PC-9 (cell line): ENCODE results near the gene NCAM2. TPM values are rescaled to one million over a fixed set of nuclear protein-coding genes. Genes with fewer than 3 reads are reported as not detected.

Source experiments
- BruUV-seq: library from RNA; stranded (reverse); fragments of 400-500 nt; replicated peaks from 2 replicates; lab custom pipeline; 2021; lab: Mats Ljungman, UMichigan
- CTCF ChIA-PET: fragments of 300-600 bp; sonication (Branson Sonifier 250); formaldehyde crosslinking; loops from one replicate; lab custom pipeline; 2022; ENCODE audit warnings: antibody characterized with exemption; lab: Charles Lee
- POLR2A ChIA-PET: fragments of 300-600 bp; sonication (Branson Sonifier 250); formaldehyde crosslinking; loops from one replicate; lab custom pipeline; 2022; ENCODE audit warnings: antibody characterized with exemption; ENCODE audit not compliant: unreplicated experiment; lab: Charles Lee
- DNase-seq, 2 experiments: peaks; one replicate each; pipeline versions ENCODE4 v3.0.0 to v3.0.0-alpha.2; 2015 to 2022; ENCODE audit warnings: mixed read lengths in 1 of 2
- H2AFZ ChIP-seq: fragments of 200-600 bp; sonication (generic); 2 replicates; pipeline ENCODE4 v1.8.1; 2017; ENCODE audit warnings: antibody characterized with exemption
- H3F3A ChIP-seq: fragments of 200-600 bp; sonication (generic); 2 replicates; pipeline ENCODE4 v1.8.1; 2017; ENCODE audit warnings: antibody characterized with exemption, mild to moderate bottlenecking, low read depth; ENCODE audit not compliant: insufficient read depth
- H3K27ac ChIP-seq: fragments of 200-600 bp; sonication (generic); 2 replicates; pipeline ENCODE4 v1.6.1; 2016; ENCODE audit warnings: mixed run types
- H3K27me3 ChIP-seq: fragments of 200-600 bp; sonication (generic); 2 replicates; pipeline ENCODE4 v1.6.1; 2016; ENCODE audit warnings: low read depth, mixed run types; ENCODE audit not compliant: insufficient read depth
- H3K36me3 ChIP-seq: fragments of 200-600 bp; sonication (generic); 2 replicates; pipeline ENCODE4 v1.6.1; 2016; ENCODE audit warnings: low read depth, mixed run types
- H3K4me1 ChIP-seq: fragments of 200-600 bp; sonication (generic); replicated peaks from 2 replicates; pipeline ENCODE4 v1.6.1; 2016; ENCODE audit warnings: mixed run types; ENCODE audit not compliant: insufficient read depth
- H3K4me2 ChIP-seq: fragments of 200-600 bp; sonication (generic); 2 replicates; pipeline ENCODE4 v1.6.1; 2017; ENCODE audit warnings: mixed run types
- H3K4me3 ChIP-seq: fragments of 200-600 bp; sonication (generic); 2 replicates; pipeline ENCODE4 v1.6.1; 2016; ENCODE audit warnings: mixed run types
- H3K79me2 ChIP-seq: fragments of 200-600 bp; sonication (generic); 2 replicates; pipeline ENCODE4 v1.6.1; 2017; ENCODE audit warnings: low read depth, mixed run types
- H3K9me2 ChIP-seq: fragments of 200-600 bp; sonication (generic); 2 replicates; pipeline ENCODE4 v1.8.1; 2017; ENCODE audit warnings: mild to moderate bottlenecking; ENCODE audit not compliant: insufficient read depth
- H3K9me3 ChIP-seq: fragments of 200-600 bp; sonication (generic); 2 replicates; pipeline ENCODE4 v1.8.1; 2016; ENCODE audit warnings: low read depth; ENCODE audit not compliant: insufficient read depth
- H4K20me1 ChIP-seq: fragments of 200-600 bp; sonication (generic); 2 replicates; pipeline ENCODE4 v1.8.1; 2017; ENCODE audit not compliant: insufficient read depth
- EZH2 ChIP-seq: fragments of 200-600 bp; sonication (generic); IDR thresholded peaks from 2 replicates; pipeline ENCODE4 v1.8.0; 2017; ENCODE audit warnings: antibody characterized with exemption, low read depth
- intact Hi-C: fragments of 100-400 bp; cut with micrococcal nuclease; formaldehyde crosslinking; loops from one replicate; pipeline ENCODE4 v1.10.0; 2022; ENCODE audit not compliant: unreplicated experiment
- total RNA-seq: library from RNA; stranded (reverse); gene quantifications from 2 replicates; pipeline ENCODE4 v1.2.3, GENCODE V29; 2021
- TF ChIP-seq, protein P1 (sequence below): fragments of 200-600 bp; sonication (generic); conservative IDR thresholded peaks from 2 replicates; pipeline ENCODE4 v1.6.1; 2017; ENCODE audit warnings: mixed run types, antibody characterized with exemption, mild to moderate bottlenecking, moderate library complexity

Gene NCAM2
- total RNA-seq, 1 experiment from 2014 or later, result not detected

DNA sequence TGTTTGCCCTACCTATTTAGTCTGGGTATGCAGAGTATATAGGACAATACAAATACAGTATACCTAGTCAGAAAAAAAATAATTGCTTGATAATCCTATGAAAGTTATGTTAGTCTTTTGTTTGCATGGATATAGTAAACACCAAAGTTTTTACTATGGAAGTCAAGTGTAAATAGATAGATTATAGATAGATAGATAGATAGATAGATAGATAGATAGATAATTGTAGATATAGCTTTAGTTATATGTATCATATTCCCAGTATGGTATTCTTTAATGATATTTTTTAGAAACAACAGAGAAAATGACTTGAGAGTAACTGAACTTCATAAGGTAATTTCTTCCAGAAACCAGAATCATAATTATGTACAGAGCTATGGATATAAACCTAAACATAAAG lies 158.2 kb downstream of the NCAM2 start:
- no peak overlapping the region for H2AFZ ChIP-seq
- no peak for DNase-seq
- no peaks in the 10 kb centered on the region for H3K9me3 ChIP-seq
- intact Hi-C loops, result no loop called here
- ChIA-PET CTCF (interaction anchor here (0.6 kb wide), 1 partner anchor 1915 kb away, joined by 3 read pairs; no protein-coding TSS in a partner anchor), POLR2A (no interaction called here)
- no peaks in the 10 kb centered on the region for H3K4me1 ChIP-seq
- BruUV-seq, result no TSS peak
- no peaks in the 10 kb centered on the region for H3K79me2 ChIP-seq
- no peak overlapping the region for H3K27ac ChIP-seq
- no peaks in the 10 kb centered on the region for H3K9me2 ChIP-seq
- no peaks in the 10 kb centered on the region for H3F3A ChIP-seq
- no peak overlapping the region for H3K4me2 ChIP-seq
- no peaks in the 10 kb centered on the region for H3K36me3 ChIP-seq
- H3K4me3 ChIP-seq, result no peak overlapping the region
- no peaks in the 10 kb centered on the region for H3K27me3 ChIP-seq
- TF ChIP-seq, protein P1, sequence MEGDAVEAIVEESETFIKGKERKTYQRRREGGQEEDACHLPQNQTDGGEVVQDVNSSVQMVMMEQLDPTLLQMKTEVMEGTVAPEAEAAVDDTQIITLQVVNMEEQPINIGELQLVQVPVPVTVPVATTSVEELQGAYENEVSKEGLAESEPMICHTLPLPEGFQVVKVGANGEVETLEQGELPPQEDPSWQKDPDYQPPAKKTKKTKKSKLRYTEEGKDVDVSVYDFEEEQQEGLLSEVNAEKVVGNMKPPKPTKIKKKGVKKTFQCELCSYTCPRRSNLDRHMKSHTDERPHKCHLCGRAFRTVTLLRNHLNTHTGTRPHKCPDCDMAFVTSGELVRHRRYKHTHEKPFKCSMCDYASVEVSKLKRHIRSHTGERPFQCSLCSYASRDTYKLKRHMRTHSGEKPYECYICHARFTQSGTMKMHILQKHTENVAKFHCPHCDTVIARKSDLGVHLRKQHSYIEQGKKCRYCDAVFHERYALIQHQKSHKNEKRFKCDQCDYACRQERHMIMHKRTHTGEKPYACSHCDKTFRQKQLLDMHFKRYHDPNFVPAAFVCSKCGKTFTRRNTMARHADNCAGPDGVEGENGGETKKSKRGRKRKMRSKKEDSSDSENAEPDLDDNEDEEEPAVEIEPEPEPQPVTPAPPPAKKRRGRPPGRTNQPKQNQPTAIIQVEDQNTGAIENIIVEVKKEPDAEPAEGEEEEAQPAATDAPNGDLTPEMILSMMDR, result no peak
- no peak for TF ChIP-seq EZH2
- no peaks in the 10 kb centered on the region for H4K20me1 ChIP-seq

GRCh38 chr21:21156957-21157356 lies 158.7 kb downstream of the NCAM2 start:
- Histone ChIP-seq H4K20me1 (no peaks in the 10 kb centered on the region), H3K79me2 (no peaks in the 10 kb centered on the region), H3K4me1 (no peaks in the 10 kb centered on the region), H3F3A (no peaks in the 10 kb centered on the region), H3K9me2 (no peaks in the 10 kb centered on the region), H3K27me3 (no peaks in the 10 kb centered on the region), H3K36me3 (no peaks in the 10 kb centered on the region), H3K9me3 (no peaks in the 10 kb centered on the region), H3K4me2 (no peak overlapping the region), H3K27ac (no peak overlapping the region), H2AFZ (no peak overlapping the region), H3K4me3 (no peak overlapping the region)
- POLR2A ChIA-PET, result no interaction called here
- intact Hi-C loops, result no loop called here
- CTCF ChIA-PET, result interaction anchor here (0.6 kb wide), 1 partner anchor 1914 kb away, joined by 3 read pairs; no protein-coding TSS in a partner anchor
- DNase-seq, result no peak
- TF ChIP-seq EZH2, result no peak
- TF ChIP-seq, protein P1, result no peak
- no TSS peak for BruUV-seq

GRCh38 chr21:21158376-21158918 lies 160.2 kb downstream of the NCAM2 start:
- Histone ChIP-seq H3K79me2 (no peaks in the 10 kb centered on the region), H2AFZ (no peak overlapping the region), H3K9me2 (no peaks in the 10 kb centered on the region), H3K9me3 (no peaks in the 10 kb centered on the region), H3K4me2 (no peak overlapping the region), H3K36me3 (no peaks in the 10 kb centered on the region), H3K27me3 (no peaks in the 10 kb centered on the region), H3F3A (no peaks in the 10 kb centered on the region), H3K4me3 (no peak overlapping the region), H3K4me1 (no peaks in the 10 kb centered on the region), H3K27ac (no peak overlapping the region), H4K20me1 (no peaks in the 10 kb centered on the region)
- TF ChIP-seq EZH2, result no peak
- TF ChIP-seq, protein P1, result no peak
- intact Hi-C loops, result no loop called here
- CTCF ChIA-PET, result no interaction called here
- no peak for DNase-seq
- no TSS peak for BruUV-seq
- POLR2A ChIA-PET, result no interaction called here
